ENCODE data around the gene FARP1. TPM values are rescaled to one million over a fixed set of nuclear protein-coding genes. Genes with fewer than 3 reads are reported as not detected.
A peak's percentile ranks its signal among the peaks of the same experiment; 100 is the strongest.

The FARP1 gene
- total RNA-seq, 1 donor from 2014 or later: 357 TPM

DNA sequence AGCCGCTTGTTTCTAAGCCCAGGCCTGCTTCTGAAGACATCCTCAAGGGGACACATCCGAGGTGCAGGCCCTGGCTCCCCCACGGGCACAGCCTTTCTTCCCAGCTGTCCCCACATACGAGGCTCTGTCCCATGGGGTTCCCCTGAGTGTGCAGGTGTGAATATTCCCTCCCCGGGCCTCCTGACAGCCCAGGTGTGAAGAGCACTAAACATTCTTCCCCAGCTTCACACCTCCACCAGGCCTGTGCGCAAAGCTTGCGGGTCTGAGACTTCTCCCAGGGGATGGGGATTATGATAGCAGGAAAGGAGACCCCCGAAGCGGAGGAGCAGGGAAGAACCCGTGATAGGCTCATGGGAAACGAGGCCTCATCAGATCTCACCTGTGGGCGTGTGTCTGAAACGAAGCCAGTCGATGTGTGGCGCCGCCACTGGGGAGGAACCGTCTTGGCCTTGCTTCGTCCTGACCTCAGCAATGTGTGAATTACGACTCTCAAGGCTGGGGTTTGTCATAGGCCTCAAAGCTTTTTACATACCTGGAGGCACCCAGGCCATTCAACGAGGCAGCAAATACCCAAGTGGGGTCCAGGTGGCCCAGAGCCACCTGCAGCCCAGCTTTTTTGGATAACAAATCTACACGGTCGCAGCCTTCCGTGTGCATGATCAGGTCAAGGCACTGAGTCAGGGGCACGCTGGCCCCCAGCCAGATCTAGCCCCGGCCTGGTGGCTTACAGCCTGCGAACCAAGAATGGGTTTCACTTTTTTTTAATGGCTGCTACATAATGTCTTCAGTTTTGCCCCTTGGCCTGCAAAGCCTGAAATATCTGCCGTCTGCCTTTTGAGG lies 299.7 kb downstream of the FARP1 start:
- TF ChIP-seq, protein P1, sequence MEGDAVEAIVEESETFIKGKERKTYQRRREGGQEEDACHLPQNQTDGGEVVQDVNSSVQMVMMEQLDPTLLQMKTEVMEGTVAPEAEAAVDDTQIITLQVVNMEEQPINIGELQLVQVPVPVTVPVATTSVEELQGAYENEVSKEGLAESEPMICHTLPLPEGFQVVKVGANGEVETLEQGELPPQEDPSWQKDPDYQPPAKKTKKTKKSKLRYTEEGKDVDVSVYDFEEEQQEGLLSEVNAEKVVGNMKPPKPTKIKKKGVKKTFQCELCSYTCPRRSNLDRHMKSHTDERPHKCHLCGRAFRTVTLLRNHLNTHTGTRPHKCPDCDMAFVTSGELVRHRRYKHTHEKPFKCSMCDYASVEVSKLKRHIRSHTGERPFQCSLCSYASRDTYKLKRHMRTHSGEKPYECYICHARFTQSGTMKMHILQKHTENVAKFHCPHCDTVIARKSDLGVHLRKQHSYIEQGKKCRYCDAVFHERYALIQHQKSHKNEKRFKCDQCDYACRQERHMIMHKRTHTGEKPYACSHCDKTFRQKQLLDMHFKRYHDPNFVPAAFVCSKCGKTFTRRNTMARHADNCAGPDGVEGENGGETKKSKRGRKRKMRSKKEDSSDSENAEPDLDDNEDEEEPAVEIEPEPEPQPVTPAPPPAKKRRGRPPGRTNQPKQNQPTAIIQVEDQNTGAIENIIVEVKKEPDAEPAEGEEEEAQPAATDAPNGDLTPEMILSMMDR (IDR thresholded peaks at IDR 0.05): no peak
- H3K9me3 Mint-ChIP-seq (ENCODE audit: unreplicated experiment): no peaks in the 10 kb centered on the region
- H3K36me3 Mint-ChIP-seq (ENCODE audit: unreplicated experiment): peaks cover 44% of the 10 kb centered on the region
- DNase-seq (ENCODE audit: extremely low spot score, unreplicated experiment): no peak
- no peak overlapping the region for H3K4me3 Mint-ChIP-seq (ENCODE audit: unreplicated experiment)
- peak overlapping the region; percentile 93 for H3K27ac Mint-ChIP-seq (ENCODE audit: unreplicated experiment)
- H3K4me1 Mint-ChIP-seq (ENCODE audit: unreplicated experiment): peaks cover 30% of the 10 kb centered on the region
- H3K27me3 Mint-ChIP-seq (ENCODE audit: unreplicated experiment): no peaks in the 10 kb centered on the region

DNA sequence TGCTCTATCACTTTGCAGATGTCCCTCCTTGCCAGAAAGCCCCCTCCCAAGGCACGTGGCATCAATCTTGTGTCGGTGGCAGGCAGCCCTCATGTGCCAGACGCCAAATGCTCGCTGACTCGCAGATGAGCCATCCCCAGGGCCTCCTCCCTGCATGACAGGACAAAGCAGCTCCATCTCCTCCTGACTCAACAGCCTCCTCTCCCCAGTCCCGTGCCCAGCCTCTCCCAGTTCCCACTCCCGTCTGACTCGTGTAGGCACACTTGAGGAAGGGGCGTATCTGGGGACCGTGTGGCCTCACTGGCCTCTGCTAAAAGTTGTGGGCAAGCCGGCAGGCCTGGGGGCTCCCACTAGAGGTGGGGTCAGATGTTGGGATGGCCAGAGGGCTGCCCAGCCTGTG lies 300.4 kb downstream of the FARP1 start:
- peaks cover 32% of the 10 kb centered on the region for H3K4me1 Mint-ChIP-seq (ENCODE audit: unreplicated experiment)
- TF ChIP-seq, protein P1 (IDR thresholded peaks at IDR 0.05): no peak
- DNase-seq (ENCODE audit: extremely low spot score, unreplicated experiment): no peak
- no peak overlapping the region for H3K4me3 Mint-ChIP-seq (ENCODE audit: unreplicated experiment)
- no peaks in the 10 kb centered on the region for H3K27me3 Mint-ChIP-seq (ENCODE audit: unreplicated experiment)
- peak overlapping the region; percentile 93 for H3K27ac Mint-ChIP-seq (ENCODE audit: unreplicated experiment)
- H3K36me3 Mint-ChIP-seq (ENCODE audit: unreplicated experiment): peaks cover 47% of the 10 kb centered on the region
- H3K9me3 Mint-ChIP-seq (ENCODE audit: unreplicated experiment): no peaks in the 10 kb centered on the region

DNA sequence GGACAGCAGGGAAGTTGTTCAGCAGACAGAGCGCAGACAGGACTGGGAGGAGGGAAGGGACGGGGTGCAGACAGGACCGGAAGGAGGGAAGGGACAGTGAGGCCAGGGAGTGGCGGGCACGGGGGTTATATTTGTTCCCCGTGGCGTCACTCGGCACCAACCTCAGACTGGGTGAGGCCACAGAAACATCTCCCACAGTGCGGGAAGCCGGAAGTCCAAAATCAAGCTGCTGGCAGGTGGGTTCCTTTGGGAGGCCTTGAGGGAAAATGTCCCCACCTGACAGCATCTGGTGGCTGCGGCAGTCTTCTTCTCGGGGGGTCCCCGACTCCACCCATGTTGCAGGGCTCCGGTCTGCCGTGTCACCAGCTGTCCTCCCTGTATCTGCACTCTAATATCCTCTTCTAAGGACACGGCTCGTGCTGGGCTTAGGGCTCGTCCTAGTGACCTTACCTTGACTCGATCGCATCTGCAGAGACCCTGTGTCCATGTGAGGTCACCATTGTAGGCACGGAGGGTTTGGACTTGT lies 301.0 kb downstream of the FARP1 start:
- Mint-ChIP-seq H3K4me3 (ENCODE audit: unreplicated experiment) (no peak overlapping the region), H3K27ac (ENCODE audit: unreplicated experiment) (peak overlapping the region; percentile 93), H3K9me3 (ENCODE audit: unreplicated experiment) (no peaks in the 10 kb centered on the region), H3K4me1 (ENCODE audit: unreplicated experiment) (peaks cover 34% of the 10 kb centered on the region), H3K36me3 (ENCODE audit: unreplicated experiment) (peaks cover 50% of the 10 kb centered on the region), H3K27me3 (ENCODE audit: unreplicated experiment) (no peaks in the 10 kb centered on the region)
- no peak for DNase-seq (ENCODE audit: extremely low spot score, unreplicated experiment)
- TF ChIP-seq, protein P1 (IDR thresholded peaks at IDR 0.05): no peak

DNA sequence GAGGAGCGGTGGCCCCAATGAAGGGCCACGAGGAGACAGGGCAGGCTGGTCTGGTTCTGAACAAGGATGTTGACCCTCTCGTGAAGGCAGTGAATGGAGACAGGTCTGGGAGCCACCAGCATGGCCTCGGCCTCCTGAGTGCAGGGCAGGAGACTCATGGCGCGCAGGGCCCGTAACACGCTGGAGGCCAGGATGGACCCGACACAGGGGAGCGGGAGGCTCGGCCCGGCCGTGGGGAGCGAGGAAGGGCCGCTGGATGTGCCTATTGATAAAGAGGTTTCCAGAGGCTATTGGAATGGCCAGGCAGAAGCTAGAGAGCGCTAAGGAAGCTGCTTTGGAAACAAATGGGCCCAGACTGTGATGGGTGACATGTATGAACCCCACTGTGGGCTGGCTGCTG lies 301.5 kb downstream of the FARP1 start:
- no peak overlapping the region for H3K4me3 Mint-ChIP-seq (ENCODE audit: unreplicated experiment)
- peak overlapping the region; percentile 81 for H3K27ac Mint-ChIP-seq (ENCODE audit: unreplicated experiment)
- peaks cover 38% of the 10 kb centered on the region for H3K4me1 Mint-ChIP-seq (ENCODE audit: unreplicated experiment)
- peaks cover 53% of the 10 kb centered on the region for H3K36me3 Mint-ChIP-seq (ENCODE audit: unreplicated experiment)
- H3K27me3 Mint-ChIP-seq (ENCODE audit: unreplicated experiment): no peaks in the 10 kb centered on the region
- TF ChIP-seq, protein P1 (IDR thresholded peaks at IDR 0.05): no peak
- no peak for DNase-seq (ENCODE audit: extremely low spot score, unreplicated experiment)
- no peaks in the 10 kb centered on the region for H3K9me3 Mint-ChIP-seq (ENCODE audit: unreplicated experiment)
